HEK293T (cell line): ENCODE results near the gene CYP1A2.

Experiments
- CTCF ChIA-PET: fragments of 350-600 bp; formaldehyde crosslinking; extraction: SDS; loops from one replicate; lab custom pipeline; 2021; ENCODE audit warnings: antibody characterized with exemption, inconsistent platforms; lab: Yijun Ruan, JAX
- POLR2A ChIA-PET: fragments of 350-600 bp; formaldehyde crosslinking; extraction: SDS; loops from one replicate; lab custom pipeline; 2020; ENCODE audit warnings: antibody characterized with exemption, inconsistent platforms; lab: Yijun Ruan, JAX
- DNase-seq: peaks from one replicate; pipeline ENCODE4 v3.0.0; 2012; ENCODE audit warnings: mixed read lengths; ENCODE audit errors: extremely low spot score
- ARNT ChIP-seq: fragments of 450-650 bp; IDR thresholded peaks from 2 replicates; pipeline ENCODE4 v1.6.1; 2017; ENCODE audit warnings: mild to moderate bottlenecking
- BHLHE40 ChIP-seq: fragments of 450-650 bp; IDR thresholded peaks from 2 replicates; pipeline ENCODE4 v1.6.1; 2016; ENCODE audit warnings: mild to moderate bottlenecking, moderate library complexity, borderline replicate concordance
- CTBP1 ChIP-seq: fragments of 450-650 bp; IDR thresholded peaks from 2 replicates; pipeline ENCODE4 v1.6.1; 2016; ENCODE audit warnings: borderline replicate concordance
- ELF4 ChIP-seq: fragments of 450-650 bp; IDR thresholded peaks from 2 replicates; pipeline ENCODE4 v1.6.1; 2017; ENCODE audit warnings: antibody characterized with exemption
- FOXA1 ChIP-seq: fragments of 450-650 bp; IDR thresholded peaks from 2 replicates; pipeline ENCODE4 v1.6.1; 2016; ENCODE audit warnings: mild to moderate bottlenecking
- FOXK2 ChIP-seq: fragments of 450-650 bp; IDR thresholded peaks from 2 replicates; pipeline ENCODE4 v1.6.1; 2016; ENCODE audit warnings: mild to moderate bottlenecking
- FOXM1 ChIP-seq: fragments of 450-650 bp; IDR thresholded peaks from 2 replicates; pipeline ENCODE4 v1.6.1; 2017; ENCODE audit warnings: mild to moderate bottlenecking, borderline replicate concordance
- HDGF ChIP-seq: fragments of 450-650 bp; IDR thresholded peaks from 2 replicates; pipeline ENCODE4 v1.6.1; 2017; ENCODE audit warnings: antibody characterized with exemption, borderline replicate concordance
- L3MBTL2 ChIP-seq: fragments of 450-650 bp; conservative IDR thresholded peaks from 2 replicates; pipeline ENCODE4 v1.6.1; 2016; ENCODE audit warnings: mild to moderate bottlenecking
- LEF1 ChIP-seq: fragments of 450-650 bp; IDR thresholded peaks from 2 replicates; pipeline ENCODE4 v1.6.1; 2017; ENCODE audit warnings: mild to moderate bottlenecking, borderline replicate concordance
- NFRKB ChIP-seq: fragments of 450-650 bp; IDR thresholded peaks from 2 replicates; pipeline ENCODE4 v1.6.1; 2016; ENCODE audit warnings: mild to moderate bottlenecking, moderate library complexity
- PKNOX1 ChIP-seq: fragments of 450-650 bp; IDR thresholded peaks from 2 replicates; pipeline ENCODE4 v1.6.1; 2016
- SP1 ChIP-seq: fragments of 450-650 bp; IDR thresholded peaks from 2 replicates; pipeline ENCODE4 v1.6.1; 2017
- SUZ12 ChIP-seq: fragments of 450-650 bp; IDR thresholded peaks from 2 replicates; pipeline ENCODE4 v1.6.1; 2016; ENCODE audit warnings: mild to moderate bottlenecking
- TARDBP ChIP-seq: fragments of 450-650 bp; IDR thresholded peaks from 2 replicates; pipeline ENCODE4 v1.6.1; 2016
- ZNF384 ChIP-seq: fragments of 450-650 bp; IDR thresholded peaks from 2 replicates; pipeline ENCODE4 v1.6.1; 2016

The CYP1A2 gene

GRCh38 chr15:74763416-74763815 is 14.8 kb downstream of the CYP1A2 start:
- no peak for DNase-seq
- TF ChIP-seq TARDBP (no peak), LEF1 (no peak), PKNOX1 (no peak), L3MBTL2 (no peak), ARNT (no peak), CTBP1 (no peak), HDGF (no peak), FOXA1 (no peak), SP1 (no peak), BHLHE40 (no peak), FOXK2 (no peak), ZNF384 (no peak)
- ChIA-PET POLR2A (interaction anchor here (0.8 kb wide), 1 partner anchor 189 kb away, joined by 3 read pairs; no protein-coding TSS in a partner anchor), CTCF (interaction anchor here (1.0 to 1.4 kb wide), 3 partner anchors 7 to 187 kb away, joined by 4 to 7 read pairs (median 4); no protein-coding TSS in a partner anchor)

- no peak for DNase-seq
- CTCF ChIA-PET, result interaction anchor here (0.7 to 5.9 kb wide), 18 partner anchors 8 to 188 kb away, joined by 3 to 205 read pairs (median 13); partner anchors contain the start of genes CSK and CYP1A1
- POLR2A ChIA-PET, result interaction anchor here (0.9 to 2.1 kb wide), 7 partner anchors 7 to 393 kb away, joined by 3 to 15 read pairs (median 3); no protein-coding TSS in a partner anchor
- no peak for TF ChIP-seq L3MBTL2
- TF ChIP-seq PKNOX1, result no peak
- TF ChIP-seq FOXK2, result no peak
- TF ChIP-seq ELF4, result no peak
- TF ChIP-seq SP1, result no peak
- no peak for TF ChIP-seq ARNT
- TF ChIP-seq FOXA1, result no peak
- no peak for TF ChIP-seq NFRKB
- no peak for TF ChIP-seq FOXM1
- no peak for TF ChIP-seq TARDBP
- no peak for TF ChIP-seq LEF1
- no peak for TF ChIP-seq BHLHE40
- no peak for TF ChIP-seq ZNF384
- no peak for TF ChIP-seq CTBP1
- no peak for TF ChIP-seq SUZ12
- no peak for TF ChIP-seq HDGF
These were observed 18.8 kb downstream of the CYP1A2 start for GRCh38 chr15:74767167-74768098.

GRCh38 chr15:74768099-74768770 is 19.6 kb downstream of the CYP1A2 start:
- CTCF ChIA-PET, result interaction anchor here (0.6 to 5.9 kb wide), 28 partner anchors 9 to 394 kb away, joined by 3 to 205 read pairs (median 5); partner anchors contain the start of genes CSK and CYP1A1
- no peak for DNase-seq
- no peak for TF ChIP-seq HDGF
- POLR2A ChIA-PET, result interaction anchor here (0.6 to 2.1 kb wide), 13 partner anchors 8 to 394 kb away, joined by 3 to 15 read pairs (median 3); partner anchors contain the start of genes CYP1A1, EDC3 and UBL7

GRCh38 chr15:74768771-74769342 is 20.2 kb downstream of the CYP1A2 start:
- ChIA-PET CTCF (interaction anchor here (0.5 to 5.9 kb wide), 44 partner anchors 9 to 396 kb away, joined by 3 to 205 read pairs (median 4); partner anchors contain the start of genes CSK, CYP1A1, CYP1A2 and UBL7), POLR2A (interaction anchor here (0.6 to 2.1 kb wide), 14 partner anchors 9 to 395 kb away, joined by 3 to 15 read pairs (median 3); partner anchors contain the start of genes CYP1A1, EDC3 and UBL7)
- TF ChIP-seq ARNT, result no peak
- TF ChIP-seq LEF1, result no peak
- TF ChIP-seq SUZ12, result no peak
- no peak for TF ChIP-seq FOXK2
- peak; percentile 47; the same call in 1 of the 2 replicates for TF ChIP-seq L3MBTL2
- TF ChIP-seq HDGF, result no peak
- TF ChIP-seq SP1, result no peak
- TF ChIP-seq PKNOX1, result peak; percentile 86
- TF ChIP-seq BHLHE40, result no peak
- peak; percentile 86 for DNase-seq

- DNase-seq, result no peak
- CTCF ChIA-PET, result interaction anchor here (0.5 to 5.9 kb wide), 45 partner anchors 8 to 1030 kb away, joined by 3 to 205 read pairs (median 5); partner anchors contain the start of genes CSK, CYP1A1, CYP1A2 and UBL7
- TF ChIP-seq PKNOX1, result no peak
- no peak for TF ChIP-seq FOXK2
- TF ChIP-seq HDGF, result no peak
- TF ChIP-seq FOXM1, result no peak
- TF ChIP-seq SUZ12, result no peak
- no peak for TF ChIP-seq TARDBP
- TF ChIP-seq ELF4, result no peak
- TF ChIP-seq CTBP1, result no peak
- no peak for TF ChIP-seq ZNF384
- TF ChIP-seq FOXA1, result no peak
- TF ChIP-seq ARNT, result no peak
- TF ChIP-seq SP1, result no peak
- TF ChIP-seq L3MBTL2, result no peak
- no peak for TF ChIP-seq BHLHE40
- POLR2A ChIA-PET, result interaction anchor here (1.0 to 2.1 kb wide), 7 partner anchors 8 to 136 kb away, joined by 3 to 15 read pairs (median 3); partner anchors contain the start of gene EDC3
These were observed 20.9 kb downstream of the CYP1A2 start for GRCh38 chr15:74769463-74770025.
